Neural crest cell (in vitro differentiated cells): ENCODE measurements around the gene CREB5. TPM values are rescaled to one million over a fixed set of nuclear protein-coding genes. Genes with fewer than 3 reads are reported as not detected.

Source experiments
- DNase-seq: peaks from one replicate; pipeline ENCODE4 v3.0.0; 2021; ENCODE audit warnings: low read depth, mixed read lengths, low spot score
- H3K27ac Mint-ChIP-seq: one replicate; pipeline ENCODE4 v1.8.0; 2021; ENCODE audit warnings: mild to moderate bottlenecking, mixed read lengths; ENCODE audit not compliant: unreplicated experiment
- H3K27me3 Mint-ChIP-seq: 2 replicates; pipeline ENCODE4 v1.8.0; 2021; ENCODE audit warnings: low read depth, mild to moderate bottlenecking, mixed read lengths
- H3K36me3 Mint-ChIP-seq: 2 replicates; pipeline ENCODE4 v1.8.0; 2021; ENCODE audit warnings: low read depth, mild to moderate bottlenecking, mixed read lengths
- H3K4me1 Mint-ChIP-seq: 2 replicates; pipeline ENCODE4 v1.8.0; 2021; ENCODE audit warnings: mixed read lengths
- H3K4me3 Mint-ChIP-seq: one replicate; pipeline ENCODE4 v1.8.0; 2021; ENCODE audit warnings: mild to moderate bottlenecking, mixed read lengths
- H3K9me3 Mint-ChIP-seq: 2 replicates; pipeline ENCODE4 v1.8.0; 2021; ENCODE audit warnings: mixed read lengths
- total RNA-seq: library from RNA; stranded (reverse); gene quantifications from 2 replicates; pipeline ENCODE4 v1.2.1, GENCODE V29; 2021
- TF ChIP-seq, protein P1 (sequence below): fragments of 200-600 bp; sonication (generic); conservative IDR thresholded peaks from 2 replicates; pipeline ENCODE4 v1.5.0; 2021; ENCODE audit warnings: antibody characterized with exemption, mild to moderate bottlenecking

Gene CREB5
- total RNA-seq, 1 donor from 2014 or later: 8.3 TPM

DNA sequence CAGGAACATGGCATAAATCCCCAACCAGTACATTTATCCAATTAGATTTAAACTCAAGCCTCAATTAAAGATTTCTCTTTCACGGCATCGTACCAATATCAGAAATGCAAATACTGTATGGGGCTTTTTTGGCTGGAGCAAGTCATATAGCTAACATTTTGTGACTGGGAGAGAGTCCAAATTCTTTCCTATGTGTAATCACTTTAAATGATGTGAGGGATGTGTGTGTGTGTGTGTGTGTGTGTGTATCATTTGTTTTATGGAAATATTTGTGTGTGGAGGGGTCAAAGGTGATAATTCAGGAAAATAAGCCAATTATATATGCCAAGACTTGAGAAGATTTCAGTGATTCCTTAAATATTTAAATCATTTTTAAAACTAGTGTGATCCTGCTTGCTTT, 349.2 kb downstream of the CREB5 start:
- Mint-ChIP-seq H3K9me3 (no peaks in the 10 kb centered on the region), H3K4me1 (peaks cover 27% of the 10 kb centered on the region), H3K36me3 (no peaks in the 10 kb centered on the region), H3K4me3 (no peak overlapping the region), H3K27me3 (no peaks in the 10 kb centered on the region), H3K27ac (no peak overlapping the region)
- TF ChIP-seq, protein P1, sequence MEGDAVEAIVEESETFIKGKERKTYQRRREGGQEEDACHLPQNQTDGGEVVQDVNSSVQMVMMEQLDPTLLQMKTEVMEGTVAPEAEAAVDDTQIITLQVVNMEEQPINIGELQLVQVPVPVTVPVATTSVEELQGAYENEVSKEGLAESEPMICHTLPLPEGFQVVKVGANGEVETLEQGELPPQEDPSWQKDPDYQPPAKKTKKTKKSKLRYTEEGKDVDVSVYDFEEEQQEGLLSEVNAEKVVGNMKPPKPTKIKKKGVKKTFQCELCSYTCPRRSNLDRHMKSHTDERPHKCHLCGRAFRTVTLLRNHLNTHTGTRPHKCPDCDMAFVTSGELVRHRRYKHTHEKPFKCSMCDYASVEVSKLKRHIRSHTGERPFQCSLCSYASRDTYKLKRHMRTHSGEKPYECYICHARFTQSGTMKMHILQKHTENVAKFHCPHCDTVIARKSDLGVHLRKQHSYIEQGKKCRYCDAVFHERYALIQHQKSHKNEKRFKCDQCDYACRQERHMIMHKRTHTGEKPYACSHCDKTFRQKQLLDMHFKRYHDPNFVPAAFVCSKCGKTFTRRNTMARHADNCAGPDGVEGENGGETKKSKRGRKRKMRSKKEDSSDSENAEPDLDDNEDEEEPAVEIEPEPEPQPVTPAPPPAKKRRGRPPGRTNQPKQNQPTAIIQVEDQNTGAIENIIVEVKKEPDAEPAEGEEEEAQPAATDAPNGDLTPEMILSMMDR: no peak
- DNase-seq: no peak

DNA sequence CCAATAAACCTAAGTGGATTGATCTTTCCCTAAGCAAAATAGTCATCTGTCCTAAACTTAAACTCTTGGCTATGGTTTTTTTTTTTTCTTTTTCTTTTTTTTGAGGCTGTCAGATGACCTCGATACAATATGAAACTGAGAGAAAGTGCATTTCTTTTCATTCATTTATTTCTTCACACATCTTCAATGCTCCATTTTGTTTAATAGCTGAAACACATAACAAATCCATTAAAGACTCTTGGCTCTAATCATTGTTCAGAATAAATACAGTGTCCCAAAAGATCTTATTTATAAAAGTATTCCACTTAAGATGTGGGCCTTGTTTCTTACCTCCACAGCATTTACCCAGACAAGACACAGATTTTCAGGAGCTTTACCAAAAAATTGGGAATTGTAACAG, 350.3 kb downstream of the CREB5 start:
- no peak overlapping the region for H3K4me3 Mint-ChIP-seq
- no peaks in the 10 kb centered on the region for H3K9me3 Mint-ChIP-seq
- H3K4me1 Mint-ChIP-seq: peaks cover 27% of the 10 kb centered on the region
- no peak for DNase-seq
- TF ChIP-seq, protein P1: no peak
- no peaks in the 10 kb centered on the region for H3K36me3 Mint-ChIP-seq
- no peaks in the 10 kb centered on the region for H3K27me3 Mint-ChIP-seq
- H3K27ac Mint-ChIP-seq: no peak overlapping the region

DNA sequence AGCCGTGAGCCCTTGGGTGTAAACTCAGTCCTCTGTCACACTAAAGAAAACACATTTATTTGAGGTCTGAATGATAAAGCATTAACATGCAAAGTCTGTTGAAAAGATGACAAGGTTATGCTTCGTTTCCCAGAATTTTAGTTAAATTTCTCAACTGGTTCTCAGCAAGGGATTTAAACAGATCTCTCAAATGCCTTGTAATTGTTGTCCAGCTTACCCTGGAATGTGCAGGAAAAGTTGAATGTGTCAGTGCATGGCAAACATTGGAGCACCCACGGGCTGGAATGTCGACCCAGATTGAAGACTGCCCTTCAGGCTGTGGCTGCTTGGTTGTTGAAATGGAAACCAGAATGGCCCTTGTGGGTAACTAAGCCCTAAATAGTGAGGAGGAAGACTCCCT, 354.0 kb downstream of the CREB5 start:
- Mint-ChIP-seq H3K4me1 (no peaks in the 10 kb centered on the region), H3K36me3 (peaks cover 5% of the 10 kb centered on the region), H3K27ac (no peak overlapping the region), H3K9me3 (peaks cover 2% of the 10 kb centered on the region), H3K4me3 (no peak overlapping the region), H3K27me3 (no peaks in the 10 kb centered on the region)
- no peak for DNase-seq
- TF ChIP-seq, protein P1: no peak

DNA sequence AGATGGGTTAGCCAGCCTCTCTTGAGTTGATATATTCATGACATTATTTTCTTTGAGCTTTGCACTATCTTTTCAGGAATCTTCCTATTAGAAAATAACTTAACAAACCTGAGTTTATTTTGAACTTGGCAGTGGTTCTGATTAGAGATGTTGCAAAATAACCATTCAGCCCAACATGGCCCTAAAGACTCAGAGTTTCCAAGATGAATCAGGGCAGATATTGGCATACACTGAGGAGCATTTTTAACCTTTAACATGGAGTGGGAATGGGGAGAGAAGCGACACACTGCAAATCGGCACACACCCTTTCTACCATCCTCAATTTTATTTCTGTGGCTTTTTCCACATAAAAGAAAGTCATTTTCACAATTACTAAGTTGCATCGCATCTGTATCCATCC, 355.0 kb downstream of the CREB5 start:
- H3K4me3 Mint-ChIP-seq: no peak overlapping the region
- H3K9me3 Mint-ChIP-seq: peaks cover 2% of the 10 kb centered on the region
- TF ChIP-seq, protein P1: no peak

DNA sequence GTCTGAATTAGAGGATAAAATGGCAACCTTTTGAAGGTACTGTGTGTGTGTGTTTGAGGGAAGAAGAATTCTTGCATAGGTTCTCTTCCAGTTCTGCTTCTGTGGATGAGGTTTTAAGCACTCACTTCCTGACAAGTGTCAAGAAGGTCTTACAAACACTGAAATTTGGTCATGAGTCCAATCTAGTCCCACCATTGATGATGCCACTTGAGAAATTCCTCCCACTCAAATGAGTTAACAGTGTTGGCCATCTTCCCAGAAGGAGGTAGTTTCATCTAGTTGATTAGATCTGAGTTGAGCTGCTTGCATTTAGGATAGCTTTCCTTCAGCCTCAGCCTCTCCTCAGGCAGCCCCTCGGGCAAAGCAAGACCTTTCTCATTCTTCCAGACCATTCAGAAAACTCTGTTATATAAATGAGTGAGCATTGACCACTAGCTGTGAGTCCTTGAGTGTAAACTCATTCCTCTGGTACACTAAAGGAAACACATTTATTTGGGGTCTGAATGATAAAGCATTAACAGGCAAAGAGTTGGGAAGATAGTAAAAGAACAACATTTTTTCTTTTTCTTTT, 356.3 kb downstream of the CREB5 start:
- Mint-ChIP-seq H3K36me3 (peaks cover 5% of the 10 kb centered on the region), H3K4me3 (no peak overlapping the region), H3K27me3 (no peaks in the 10 kb centered on the region), H3K4me1 (no peaks in the 10 kb centered on the region), H3K27ac (no peak overlapping the region), H3K9me3 (peaks cover 2% of the 10 kb centered on the region)
- no peak for DNase-seq
- TF ChIP-seq, protein P1: no peak

More for the DNA sequence above, 355.0 kb downstream of the CREB5 start:
- Mint-ChIP-seq H3K36me3 (peaks cover 5% of the 10 kb centered on the region), H3K4me1 (no peaks in the 10 kb centered on the region), H3K27me3 (no peaks in the 10 kb centered on the region), H3K27ac (no peak overlapping the region)
- no peak for DNase-seq
